ENCODE measurements around the gene HINT3. TPM values are rescaled to one million over a fixed set of nuclear protein-coding genes. Genes with fewer than 3 reads are reported as not detected.

The HINT3 gene
- total and polyA plus RNA-seq, 2 donors (not counting 3 experiments of a cell fraction or from before 2014, with no cell fraction given): 1.8 to 8.4 TPM

- H3K4me2 ChIP-seq (ENCODE audit: insufficient read depth, low read length): peak overlapping the region; percentile 44
- H3K4me3 ChIP-seq (replicated peaks in 1 of 3; ENCODE audit: insufficient read depth in 1 of 3, low read depth in 1 of 3, low read length in 3 of 3): no peak overlapping the region
- no peaks in the 10 kb centered on the region for H3K9me1 ChIP-seq (replicated peaks; ENCODE audit: control insufficient read depth, extremely low read depth, insufficient read depth, low read length)
- H3K36me3 ChIP-seq (ENCODE audit: control insufficient read depth in 2 of 2, extremely low read depth in 1 of 2, insufficient read depth in 2 of 2, low read length in 2 of 2): peaks cover 0 to 7% of the 10 kb centered on the region in 2 experiments
- H3K9ac ChIP-seq (replicated peaks; ENCODE audit: extremely low read depth, insufficient read depth, low read length): no peak overlapping the region
- ChIA-PET CTCF (interaction anchor here (0.6 to 2.8 kb wide), 44 partner anchors 9 to 1694 kb away, joined by 3 to 18 read pairs (median 3); partner anchors contain the start of genes HINT3, NCOA7, RNF146 and TRMT11), POLR2A (interaction anchor here (1.2 kb wide), 1 partner anchor 9 kb away, joined by 4 read pairs; the partner anchor contains the start of gene TRMT11)
- no peak overlapping the region for H3K27ac ChIP-seq (ENCODE audit: insufficient read depth, low read depth, low read length)
- H4K20me1 ChIP-seq (replicated peaks; ENCODE audit: control insufficient read depth, extremely low read depth, insufficient read depth, low read length): peaks cover 4% of the 10 kb centered on the region
- peaks cover 9% of the 10 kb centered on the region for H3K79me2 ChIP-seq (ENCODE audit: control insufficient read depth, insufficient read depth, low read length)
- FAIRE-seq (peak; percentile 55), DNase-seq (ENCODE audit: low read depth, low spot score) (peak; percentile 74)
- H3K4me1 ChIP-seq (ENCODE audit: control insufficient read depth, extremely low read depth, insufficient read depth, low read length): no peaks in the 10 kb centered on the region
- H3K27me3 ChIP-seq (ENCODE audit: control insufficient read depth in 2 of 2, insufficient read depth in 2 of 2, low read length in 2 of 2): no peaks in the 10 kb centered on the region
- H3K9me3 ChIP-seq (replicated peaks; ENCODE audit: control insufficient read depth, insufficient read depth, low read length): no peaks in the 10 kb centered on the region
- H2AFZ ChIP-seq (ENCODE audit: low read depth, low read length): no peak overlapping the region
- dilution Hi-C loops (cut with MboI; ENCODE audit: extremely low pct_ligation_motif_present, low sequenced_read_pairs) (no loop called here), intact Hi-C loops (cut with micrococcal nuclease) (loop anchor here (1.0 to 5.0 kb wide), 8 partner anchors 175 to 1271 kb away; partner anchors contain the start of gene RNF146)
- TF ChIP-seq GATA2 (IDR thresholded peaks at IDR 0.05; ENCODE audit: insufficient read depth, insufficient read length, low read depth, low read length) (no peak), JUN (IDR thresholded peaks at IDR 0.05; ENCODE audit: borderline replicate concordance, insufficient read depth, insufficient read length, low read depth) (no peak), MYC (IDR thresholded peaks at IDR 0.05; ENCODE audit: low read depth, low read length) (no peak), CTCF (IDR thresholded peaks at IDR 0.05; ENCODE audit: extremely low read depth in 1 of 2, insufficient read depth in 1 of 2, low read depth in 1 of 2, low read length in 2 of 2) (peak; percentile 84 to 97)
- BruUV-seq (replicated peaks): no TSS peak
Measured at GRCh38 chr6:125995972-125996580, 39.5 kb downstream of the HINT3 start.

Measured in endothelial cell of umbilical vein (primary cell).